Measurements from ENCODE around the gene RHOV. TPM values are rescaled to one million over a fixed set of nuclear protein-coding genes. Genes with fewer than 3 reads are reported as not detected.

Gene RHOV
- total RNA-seq, 1 donor from 2014 or later: 0.61 TPM

DNA sequence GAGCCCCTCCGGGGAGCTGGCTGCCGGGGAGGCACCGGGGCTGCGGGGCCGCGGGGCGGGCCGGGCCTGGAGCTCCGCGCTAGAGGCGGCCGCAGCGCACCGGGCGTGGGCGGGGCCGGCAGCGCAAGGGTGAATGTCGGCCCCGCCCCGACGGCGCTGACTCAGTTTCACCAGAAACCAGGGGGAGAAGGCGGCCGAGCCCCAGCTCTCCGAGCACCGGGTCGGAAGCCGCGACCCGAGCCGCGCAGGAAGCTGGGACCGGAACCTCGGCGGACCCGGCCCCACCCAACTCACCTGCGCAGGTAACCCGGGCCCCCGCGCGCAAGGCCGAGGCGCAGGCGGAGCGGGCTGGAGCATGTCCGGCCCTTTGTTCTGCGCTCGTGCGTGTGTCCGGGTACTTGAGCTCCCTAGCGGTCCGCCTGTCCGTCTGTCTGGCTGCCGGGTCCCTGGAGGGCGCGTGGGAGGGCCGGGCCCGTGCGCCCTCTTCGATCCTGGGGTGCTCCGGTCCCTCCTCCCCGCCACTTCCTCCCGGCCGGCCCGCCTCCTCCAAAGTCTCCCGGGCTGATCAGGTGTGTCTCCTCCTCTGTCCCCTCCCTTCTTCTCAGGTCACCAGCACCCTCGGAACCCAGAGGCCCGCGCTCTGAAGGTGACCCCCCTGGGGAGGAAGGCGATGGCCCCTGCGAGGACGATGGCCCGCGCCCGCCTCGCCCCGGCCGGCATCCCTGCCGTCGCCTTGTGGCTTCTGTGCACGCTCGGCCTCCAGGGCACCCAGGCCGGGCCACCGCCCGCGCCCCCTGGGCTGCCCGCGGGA, 29.9 kb downstream of the RHOV start, which contains the start of gene SPINT1:
TSS of gene SPINT1 (plus strand) at position 164 of the 811 bp plus-strand sequence. CDS start at position 671, 507 bp downstream.
- Histone ChIP-seq H3K4me1 (ENCODE audit: insufficient read depth, low read length) (peaks cover 13% of the 10 kb centered on the region), H2AFZ (ENCODE audit: low read depth, low read length) (peak within 1 kb of the TSS; percentile 84), H3K27ac (ENCODE audit: low read depth, low read length) (no peak within 1 kb of the TSS), H3K79me2 (ENCODE audit: insufficient read depth, low read length) (no peaks in the 10 kb centered on the region), H3K4me3 (ENCODE audit: insufficient read depth, low read depth, low read length) (peak within 1 kb of the TSS; percentile 48), H3K9me3 (ENCODE audit: insufficient read depth, low read depth, low read length) (no peaks in the 10 kb centered on the region), H3K27me3 (ENCODE audit: insufficient read depth, low read length) (peaks cover 11% of the 10 kb centered on the region), H4K20me1 (ENCODE audit: insufficient read depth, low read length) (no peaks in the 10 kb centered on the region), H3K4me2 (ENCODE audit: low read length) (peak within 1 kb of the TSS; percentile 80), H3K36me3 (ENCODE audit: insufficient read depth, low read length) (no peaks in the 10 kb centered on the region), H3K9ac (ENCODE audit: low read length) (no peak within 1 kb of the TSS)
- H3K27me3 Mint-ChIP-seq (ENCODE audit: low read depth, unreplicated experiment): peaks cover 13% of the 10 kb centered on the region
- H3K4me3 Mint-ChIP-seq (ENCODE audit: unreplicated experiment): peak within 1 kb of the TSS; percentile 82
- no peaks in the 10 kb centered on the region for H3K9me3 Mint-ChIP-seq (ENCODE audit: unreplicated experiment)
- DNase-seq (ENCODE audit: low read depth): no peak
- TF ChIP-seq, protein P1, sequence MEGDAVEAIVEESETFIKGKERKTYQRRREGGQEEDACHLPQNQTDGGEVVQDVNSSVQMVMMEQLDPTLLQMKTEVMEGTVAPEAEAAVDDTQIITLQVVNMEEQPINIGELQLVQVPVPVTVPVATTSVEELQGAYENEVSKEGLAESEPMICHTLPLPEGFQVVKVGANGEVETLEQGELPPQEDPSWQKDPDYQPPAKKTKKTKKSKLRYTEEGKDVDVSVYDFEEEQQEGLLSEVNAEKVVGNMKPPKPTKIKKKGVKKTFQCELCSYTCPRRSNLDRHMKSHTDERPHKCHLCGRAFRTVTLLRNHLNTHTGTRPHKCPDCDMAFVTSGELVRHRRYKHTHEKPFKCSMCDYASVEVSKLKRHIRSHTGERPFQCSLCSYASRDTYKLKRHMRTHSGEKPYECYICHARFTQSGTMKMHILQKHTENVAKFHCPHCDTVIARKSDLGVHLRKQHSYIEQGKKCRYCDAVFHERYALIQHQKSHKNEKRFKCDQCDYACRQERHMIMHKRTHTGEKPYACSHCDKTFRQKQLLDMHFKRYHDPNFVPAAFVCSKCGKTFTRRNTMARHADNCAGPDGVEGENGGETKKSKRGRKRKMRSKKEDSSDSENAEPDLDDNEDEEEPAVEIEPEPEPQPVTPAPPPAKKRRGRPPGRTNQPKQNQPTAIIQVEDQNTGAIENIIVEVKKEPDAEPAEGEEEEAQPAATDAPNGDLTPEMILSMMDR (IDR thresholded peaks at IDR 0.05; ENCODE audit: insufficient read depth, low read depth, low read length): no peak
- peak; percentile 77 for TF ChIP-seq EZH2 (IDR thresholded peaks at IDR 0.05; ENCODE audit: insufficient read depth, low read length)
- no peak for FAIRE-seq
- H3K27ac Mint-ChIP-seq (ENCODE audit: unreplicated experiment): peak within 1 kb of the TSS; percentile 75
- H3K4me1 Mint-ChIP-seq (ENCODE audit: low read depth, unreplicated experiment): peaks cover 32% of the 10 kb centered on the region
- H3K36me3 Mint-ChIP-seq (ENCODE audit: low read depth, unreplicated experiment): peaks cover 2% of the 10 kb centered on the region

DNA sequence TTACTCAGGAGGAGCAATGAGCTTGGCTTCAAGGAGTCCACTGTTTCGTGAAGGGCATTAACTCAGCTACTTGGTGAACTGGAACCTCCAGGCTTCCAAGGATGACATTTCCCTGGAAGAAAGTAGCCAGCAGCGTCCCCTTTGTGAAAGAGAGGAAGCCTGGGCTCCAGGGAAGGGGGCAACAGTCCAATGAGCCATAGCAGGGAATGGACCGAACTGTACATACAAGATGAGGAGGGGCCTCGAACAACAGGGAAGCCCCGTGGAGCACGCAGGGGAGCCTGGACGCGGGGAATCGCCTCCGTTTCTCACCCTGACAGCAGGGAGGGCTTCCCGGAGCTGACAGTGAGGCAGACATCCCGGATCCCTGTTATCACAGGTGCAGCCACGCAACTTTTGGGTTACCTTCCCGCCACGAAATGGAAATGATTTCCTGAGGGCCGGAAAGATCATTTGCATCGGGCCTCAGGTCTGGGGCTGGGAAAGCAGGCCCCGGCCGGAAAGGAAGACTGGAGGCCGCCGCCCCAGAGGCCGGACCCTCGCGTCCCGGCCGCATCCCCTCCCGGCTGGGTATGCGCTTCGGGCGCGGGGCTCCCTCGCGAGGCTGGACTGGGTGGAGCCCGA, 30.7 kb downstream of the RHOV start:
- Mint-ChIP-seq H3K4me1 (ENCODE audit: low read depth, unreplicated experiment) (peaks cover 34% of the 10 kb centered on the region), H3K27ac (ENCODE audit: unreplicated experiment) (peak overlapping the region; percentile 75), H3K9me3 (ENCODE audit: unreplicated experiment) (no peaks in the 10 kb centered on the region), H3K4me3 (ENCODE audit: unreplicated experiment) (peak overlapping the region; percentile 76), H3K27me3 (ENCODE audit: low read depth, unreplicated experiment) (peaks cover 13% of the 10 kb centered on the region), H3K36me3 (ENCODE audit: low read depth, unreplicated experiment) (peaks cover 2% of the 10 kb centered on the region)
- Histone ChIP-seq H3K27ac (ENCODE audit: low read depth, low read length) (no peak overlapping the region), H3K79me2 (ENCODE audit: insufficient read depth, low read length) (no peaks in the 10 kb centered on the region), H4K20me1 (ENCODE audit: insufficient read depth, low read length) (no peaks in the 10 kb centered on the region), H3K9me3 (ENCODE audit: insufficient read depth, low read depth, low read length) (no peaks in the 10 kb centered on the region), H3K36me3 (ENCODE audit: insufficient read depth, low read length) (no peaks in the 10 kb centered on the region), H3K27me3 (ENCODE audit: insufficient read depth, low read length) (peaks cover 11% of the 10 kb centered on the region), H3K4me3 (ENCODE audit: insufficient read depth, low read depth, low read length) (peak overlapping the region; percentile 48), H3K4me2 (ENCODE audit: low read length) (peak overlapping the region; percentile 80), H3K9ac (ENCODE audit: low read length) (no peak overlapping the region), H2AFZ (ENCODE audit: low read depth, low read length) (peak overlapping the region; percentile 33), H3K4me1 (ENCODE audit: insufficient read depth, low read length) (peaks cover 13% of the 10 kb centered on the region)
- TF ChIP-seq EZH2 (IDR thresholded peaks at IDR 0.05; ENCODE audit: insufficient read depth, low read length): peak; percentile 57
- TF ChIP-seq, protein P1 (IDR thresholded peaks at IDR 0.05; ENCODE audit: insufficient read depth, low read depth, low read length): no peak
- FAIRE-seq (no peak), DNase-seq (ENCODE audit: low read depth) (no peak)

Data from astrocyte (in vitro differentiated cells and primary cell).